Measurements from ENCODE around the gene KAT8.
"Not testable (repeated sequence)": the region's sequence is repeated elsewhere in the genome, so short reads cannot be mapped to it uniquely, and the experiment has no call there.

KAT8 gene

DNA sequence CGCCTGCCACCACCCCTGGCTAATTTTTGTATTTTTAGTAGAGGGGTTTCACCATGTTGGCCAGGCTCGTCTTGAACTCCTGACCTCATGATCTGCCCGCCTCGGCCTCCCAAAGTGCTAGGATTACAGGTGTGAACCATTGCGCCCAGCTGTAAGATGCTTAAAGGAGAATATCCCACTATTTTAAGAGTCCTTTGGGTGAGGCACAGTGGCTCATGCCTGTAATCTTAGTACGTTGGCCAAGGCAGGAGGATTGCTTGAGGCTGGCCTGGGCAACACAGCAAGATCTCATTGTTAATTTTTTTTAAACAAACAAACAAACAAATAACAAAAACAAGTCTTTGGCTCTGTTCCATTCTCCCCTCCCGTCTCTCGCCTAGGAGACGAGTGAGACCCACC is 23.6 kb downstream of the KAT8 start:
- not testable (repeated sequence) for H3K36me3 Mint-ChIP-seq (ENCODE audit: low read depth); H3K9me3 Mint-ChIP-seq; H3K27ac Mint-ChIP-seq; H3K27me3 Mint-ChIP-seq; H3K4me3 Mint-ChIP-seq
- H3K4me1 Mint-ChIP-seq (ENCODE audit: low read depth), result peaks cover 15% of the 10 kb centered on the region

DNA sequence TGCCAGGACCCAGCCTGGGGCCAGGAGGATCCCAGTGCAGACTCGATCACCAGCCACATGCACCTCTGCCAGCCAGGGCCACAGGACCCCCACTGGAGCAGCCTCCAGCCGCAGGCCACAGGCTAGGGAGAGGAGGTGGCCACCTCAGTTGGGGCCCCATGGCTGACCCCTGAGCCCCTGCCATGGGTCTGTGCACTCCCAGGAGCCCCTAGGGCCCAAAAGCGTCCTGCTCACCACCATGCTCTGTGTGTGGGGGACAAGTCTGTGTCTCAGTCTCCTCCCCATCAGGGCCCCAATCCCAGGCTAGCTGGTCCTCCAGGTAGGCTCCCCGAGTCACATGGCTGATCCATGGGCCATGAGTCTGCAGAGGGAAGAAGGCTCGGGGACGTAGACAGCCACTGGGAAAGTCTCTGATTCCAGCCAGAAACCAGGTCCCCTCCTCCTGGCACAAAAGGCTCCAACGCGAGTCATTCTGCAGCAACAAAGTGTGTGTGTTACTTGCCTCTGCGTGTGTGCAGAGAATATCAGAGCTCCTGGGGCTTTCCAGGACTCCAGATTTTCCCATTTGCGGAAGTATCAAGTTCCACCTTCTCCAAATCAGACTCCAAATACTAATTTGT is 24.1 kb downstream of the KAT8 start:
- no peaks in the 10 kb centered on the region for H3K9me3 Mint-ChIP-seq
- H3K36me3 Mint-ChIP-seq (ENCODE audit: low read depth), result no peaks in the 10 kb centered on the region
- H3K4me3 Mint-ChIP-seq, result peak overlapping the region; percentile 73
- no peaks in the 10 kb centered on the region for H3K27me3 Mint-ChIP-seq
- peaks cover 15% of the 10 kb centered on the region for H3K4me1 Mint-ChIP-seq (ENCODE audit: low read depth)
- peak overlapping the region; percentile 88 for H3K27ac Mint-ChIP-seq

DNA sequence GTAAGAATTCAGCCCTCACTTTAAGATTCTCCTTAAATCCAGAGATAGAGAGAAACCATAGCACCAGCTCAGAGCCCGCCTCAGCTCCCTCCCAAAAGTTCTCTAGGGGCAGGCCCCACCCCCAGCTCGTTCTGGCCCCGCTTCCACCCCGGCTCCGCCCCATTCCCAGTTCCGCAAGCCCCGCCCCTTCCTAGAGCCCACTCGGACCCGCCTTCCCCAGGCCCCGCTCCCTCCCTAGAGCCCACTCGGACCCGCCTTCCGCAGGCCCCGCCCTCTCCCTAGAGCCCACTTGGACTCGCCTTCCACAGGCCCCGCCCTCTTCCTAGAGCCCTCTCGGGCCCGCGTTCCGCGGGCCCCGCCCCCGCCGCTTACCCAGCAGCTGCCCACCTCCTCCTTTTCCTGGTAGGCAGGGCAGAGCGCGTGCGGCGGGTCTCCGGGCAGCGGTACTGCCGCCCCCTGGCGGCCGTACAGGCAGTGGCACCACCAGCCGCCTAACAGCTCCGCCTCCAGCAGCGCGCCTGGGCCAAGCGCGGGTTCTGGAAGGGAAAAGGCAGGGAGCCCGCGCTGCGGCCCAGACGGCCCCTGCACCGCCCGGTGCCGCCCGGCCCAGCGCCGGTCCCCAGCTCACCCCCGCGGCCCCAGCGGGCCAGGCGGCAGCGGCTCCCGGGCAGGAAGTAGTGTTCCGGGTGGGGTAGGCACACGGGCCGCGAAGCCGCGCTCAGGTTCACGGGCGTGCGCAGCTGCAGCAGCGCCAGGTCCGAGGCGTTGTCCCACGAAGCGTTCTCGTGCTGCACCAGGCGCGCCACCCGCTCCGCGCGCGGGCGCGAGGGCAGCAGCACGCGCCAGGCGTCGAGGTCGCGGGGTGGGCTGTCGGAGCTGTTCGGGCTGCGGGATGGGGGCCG is 24.9 kb downstream of the KAT8 start:
- peak overlapping the region; percentile 88 for H3K27ac Mint-ChIP-seq
- no peaks in the 10 kb centered on the region for H3K9me3 Mint-ChIP-seq
- H3K36me3 Mint-ChIP-seq (ENCODE audit: low read depth), result no peaks in the 10 kb centered on the region
- no peaks in the 10 kb centered on the region for H3K27me3 Mint-ChIP-seq
- H3K4me1 Mint-ChIP-seq (ENCODE audit: low read depth), result peaks cover 15% of the 10 kb centered on the region
- peak overlapping the region; percentile 73 for H3K4me3 Mint-ChIP-seq

DNA sequence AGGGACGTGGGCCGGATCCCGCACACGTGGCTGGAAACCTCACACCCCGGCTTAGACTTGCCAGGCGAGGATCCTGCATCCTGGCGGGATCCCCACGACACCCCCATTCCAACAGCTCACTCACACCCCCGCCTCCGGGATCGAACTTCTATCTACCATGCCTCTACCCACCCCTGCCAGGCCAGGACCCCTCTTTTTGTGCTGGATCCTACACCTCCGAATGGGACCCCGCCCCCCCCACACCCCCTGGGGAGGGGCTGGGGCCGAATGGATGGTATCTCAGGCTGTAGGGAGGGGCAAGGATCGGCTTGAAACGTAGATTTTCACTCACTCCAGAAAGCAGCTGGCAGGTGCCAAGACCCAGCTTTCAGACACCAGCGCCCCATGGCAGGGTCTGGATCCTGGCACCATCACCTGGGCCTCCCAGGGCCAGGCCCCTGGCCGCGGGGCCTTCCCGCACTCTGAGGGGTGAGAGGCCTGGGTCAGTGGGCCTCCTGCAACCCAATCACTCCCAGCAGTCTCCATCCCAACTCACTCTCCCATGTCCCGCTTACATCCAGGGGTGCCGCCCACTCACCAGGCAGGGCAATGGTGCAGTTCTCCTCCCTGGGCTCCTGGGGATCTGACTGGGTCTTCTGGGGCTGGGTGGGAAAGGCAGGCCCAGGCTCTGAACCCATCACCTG is 25.7 kb downstream of the KAT8 start:
- Mint-ChIP-seq H3K27ac (peak overlapping the region; percentile 68), H3K27me3 (no peaks in the 10 kb centered on the region), H3K4me3 (peak overlapping the region; percentile 45), H3K4me1 (ENCODE audit: low read depth) (peaks cover 15% of the 10 kb centered on the region), H3K9me3 (no peaks in the 10 kb centered on the region), H3K36me3 (ENCODE audit: low read depth) (no peaks in the 10 kb centered on the region)

DNA sequence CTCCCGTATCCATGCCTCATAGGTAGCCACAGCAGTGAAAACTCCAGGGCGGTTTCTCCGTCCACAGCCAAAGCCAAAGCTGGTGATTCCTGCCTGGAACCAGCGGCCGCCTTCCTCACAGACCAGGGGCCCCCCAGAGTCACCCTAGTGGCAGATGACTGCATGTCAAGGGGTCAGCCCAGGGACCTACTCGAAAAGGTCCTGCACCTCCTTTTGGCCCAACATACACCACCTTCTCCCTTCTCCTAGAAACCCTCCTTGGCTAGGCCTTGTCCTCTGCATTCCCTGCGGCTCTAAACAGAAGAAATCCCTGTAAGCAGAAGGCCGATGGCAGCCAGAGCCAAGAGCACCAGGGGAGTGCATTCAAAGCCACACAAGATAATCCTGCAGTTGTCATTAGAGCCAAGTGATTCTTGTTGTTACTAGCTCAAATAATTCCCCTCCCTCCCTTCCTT is 26.3 kb downstream of the KAT8 start:
- Mint-ChIP-seq H3K9me3 (no peaks in the 10 kb centered on the region), H3K4me3 (peak overlapping the region; percentile 45), H3K36me3 (ENCODE audit: low read depth) (no peaks in the 10 kb centered on the region), H3K4me1 (ENCODE audit: low read depth) (peaks cover 15% of the 10 kb centered on the region), H3K27me3 (no peaks in the 10 kb centered on the region), H3K27ac (peak overlapping the region; percentile 68)

DNA sequence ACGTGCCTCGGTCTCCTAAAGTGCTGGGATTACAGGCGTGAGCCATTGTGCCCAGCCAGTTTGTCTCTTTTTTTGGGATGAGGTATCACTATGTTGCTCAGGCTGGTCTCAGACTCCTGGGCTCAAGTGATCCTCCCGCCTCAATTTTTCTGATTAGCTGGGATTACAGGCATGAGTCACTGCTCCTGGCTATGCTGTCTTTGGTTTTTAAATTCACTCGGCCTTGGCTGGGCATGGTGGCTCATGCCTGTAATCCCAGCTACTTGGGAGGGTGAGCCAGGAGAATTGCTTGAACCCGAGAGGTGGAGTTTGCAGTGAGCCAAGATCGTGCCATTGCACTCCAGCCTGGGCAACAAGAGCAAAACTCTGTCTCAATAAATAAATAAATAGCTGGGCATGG is 27.0 kb downstream of the KAT8 start:
- H3K27ac Mint-ChIP-seq; H3K36me3 Mint-ChIP-seq (ENCODE audit: low read depth); H3K9me3 Mint-ChIP-seq; H3K27me3 Mint-ChIP-seq; H3K4me3 Mint-ChIP-seq: not testable (repeated sequence)
- H3K4me1 Mint-ChIP-seq (ENCODE audit: low read depth), result peaks cover 15% of the 10 kb centered on the region

DNA sequence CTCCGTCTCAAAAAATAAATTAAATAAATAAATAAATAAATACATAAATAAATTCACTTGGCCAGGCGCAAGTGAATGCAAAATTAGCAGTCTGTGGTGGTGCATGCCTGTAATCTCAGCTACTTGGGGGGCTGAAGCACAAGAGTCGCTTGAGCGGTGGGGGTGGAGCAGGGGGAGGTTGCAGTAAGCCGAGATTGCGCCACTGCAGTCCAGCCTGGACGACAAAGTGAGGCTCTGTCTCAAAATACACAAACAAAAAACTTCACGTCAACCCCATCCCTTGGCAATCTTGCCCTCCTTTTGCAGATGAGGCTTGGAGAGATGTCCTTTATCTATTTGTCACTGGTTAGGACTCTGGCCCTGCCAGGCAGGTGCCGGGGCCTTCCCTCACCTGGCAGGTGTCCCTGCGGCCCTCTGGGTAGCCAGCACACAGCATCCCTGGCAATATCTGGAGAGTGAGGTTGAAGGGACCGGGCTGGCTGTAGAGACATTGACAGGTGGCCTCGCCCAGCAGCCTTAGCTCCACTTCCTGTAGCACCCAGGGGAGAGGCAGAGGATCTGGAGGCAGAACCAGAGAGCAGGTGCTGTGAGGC is 28.0 kb downstream of the KAT8 start:
- H3K27ac Mint-ChIP-seq, result no peak overlapping the region
- peaks cover 15% of the 10 kb centered on the region for H3K4me1 Mint-ChIP-seq (ENCODE audit: low read depth)
- no peak overlapping the region for H3K4me3 Mint-ChIP-seq
- no peaks in the 10 kb centered on the region for H3K27me3 Mint-ChIP-seq
- no peaks in the 10 kb centered on the region for H3K36me3 Mint-ChIP-seq (ENCODE audit: low read depth)
- no peaks in the 10 kb centered on the region for H3K9me3 Mint-ChIP-seq

DNA sequence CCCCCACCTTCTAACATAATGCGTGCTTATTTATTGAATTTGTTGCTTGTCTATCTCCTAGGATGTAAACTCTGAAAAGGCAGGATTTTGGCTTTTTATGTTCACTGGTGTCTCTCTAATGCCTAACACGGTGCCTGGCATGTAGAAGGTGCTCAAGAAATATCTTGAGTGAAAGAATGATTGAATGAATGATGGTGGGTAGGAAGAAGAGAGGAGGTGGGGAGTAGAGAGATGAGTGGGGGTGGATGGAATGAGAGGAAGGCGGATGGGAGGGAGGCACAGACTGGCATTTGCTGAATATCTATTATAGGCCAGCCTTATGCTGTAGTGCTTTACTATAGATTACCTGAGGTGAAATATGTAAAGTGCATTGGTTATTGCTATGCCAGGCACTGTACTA is 30.1 kb downstream of the KAT8 start:
- H3K27ac Mint-ChIP-seq, result no peak overlapping the region
- no peak overlapping the region for H3K4me3 Mint-ChIP-seq
- H3K36me3 Mint-ChIP-seq (ENCODE audit: low read depth), result no peaks in the 10 kb centered on the region
- no peaks in the 10 kb centered on the region for H3K27me3 Mint-ChIP-seq
- peaks cover 5% of the 10 kb centered on the region for H3K4me1 Mint-ChIP-seq (ENCODE audit: low read depth)
- no peaks in the 10 kb centered on the region for H3K9me3 Mint-ChIP-seq

DNA sequence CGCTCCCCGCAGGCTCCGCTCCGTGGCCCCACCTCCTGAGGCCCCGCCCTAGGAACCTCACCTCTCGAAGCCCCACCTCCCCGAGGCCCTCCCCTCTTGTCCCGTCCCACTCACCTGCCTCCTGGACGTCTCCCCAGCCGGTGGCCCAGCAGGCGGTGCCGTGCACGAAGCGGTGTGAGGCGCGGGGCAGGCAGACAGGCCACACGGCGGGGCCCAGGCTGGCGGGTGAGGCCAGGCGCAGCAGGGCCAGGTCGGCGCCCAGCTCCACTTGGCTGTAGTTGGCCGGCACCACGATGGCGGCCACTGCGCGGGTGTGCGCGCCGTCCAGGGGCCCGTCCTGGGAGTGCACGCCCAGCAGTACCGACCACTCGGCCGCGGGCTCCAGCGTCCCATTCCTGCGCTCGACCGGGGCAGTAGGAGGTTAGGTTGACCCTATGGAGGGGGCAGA is 30.8 kb downstream of the KAT8 start:
- Mint-ChIP-seq H3K27ac (no peak overlapping the region), H3K9me3 (no peaks in the 10 kb centered on the region), H3K27me3 (no peaks in the 10 kb centered on the region), H3K4me1 (ENCODE audit: low read depth) (peaks cover 5% of the 10 kb centered on the region), H3K4me3 (no peak overlapping the region), H3K36me3 (ENCODE audit: low read depth) (no peaks in the 10 kb centered on the region)

DNA sequence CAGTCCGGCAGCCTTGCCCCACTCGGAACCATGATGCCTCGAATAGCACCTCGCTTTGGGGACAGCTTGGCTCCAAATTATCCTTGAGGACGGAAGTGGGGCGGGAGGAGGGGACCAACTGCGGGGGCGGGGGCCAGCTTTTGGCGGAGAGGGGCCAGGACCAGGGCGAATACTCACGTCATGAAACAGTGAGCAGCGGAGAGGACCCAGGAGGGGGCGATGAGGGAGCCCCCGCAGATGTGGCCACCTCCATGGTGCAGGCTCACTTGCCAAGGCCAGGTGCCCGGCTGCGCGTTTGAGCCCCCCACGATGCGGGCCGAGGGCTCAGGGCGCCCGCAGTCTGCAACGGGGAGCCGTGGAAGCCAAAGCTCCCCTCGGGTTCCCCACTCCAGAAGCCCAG is 31.4 kb downstream of the KAT8 start:
- Mint-ChIP-seq H3K9me3 (no peaks in the 10 kb centered on the region), H3K4me3 (no peak overlapping the region), H3K27ac (no peak overlapping the region), H3K4me1 (ENCODE audit: low read depth) (peaks cover 3% of the 10 kb centered on the region), H3K27me3 (no peaks in the 10 kb centered on the region), H3K36me3 (ENCODE audit: low read depth) (no peaks in the 10 kb centered on the region)

DNA sequence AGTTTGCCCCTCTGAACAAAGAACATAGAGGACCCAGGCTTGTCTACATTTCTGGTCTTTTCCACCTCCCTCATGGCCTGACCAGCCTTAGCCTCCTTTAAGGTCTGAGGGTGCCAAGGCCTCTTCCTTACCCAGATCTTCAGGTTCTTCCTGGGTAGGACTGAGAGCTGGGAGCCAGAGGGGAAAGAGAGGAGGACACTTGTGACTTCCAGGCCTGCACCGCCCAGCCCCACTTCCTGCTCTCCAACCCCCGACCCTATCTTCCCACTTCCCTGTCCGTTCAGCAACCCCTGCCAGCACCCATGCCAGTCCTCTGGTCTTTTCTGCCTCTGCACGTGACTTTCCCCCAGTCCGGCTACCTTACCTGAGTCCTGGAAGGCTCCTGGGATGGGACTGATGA is 31.9 kb downstream of the KAT8 start:
- Mint-ChIP-seq H3K9me3 (no peaks in the 10 kb centered on the region), H3K4me1 (ENCODE audit: low read depth) (no peaks in the 10 kb centered on the region), H3K27me3 (no peaks in the 10 kb centered on the region), H3K4me3 (no peak overlapping the region), H3K27ac (no peak overlapping the region), H3K36me3 (ENCODE audit: low read depth) (no peaks in the 10 kb centered on the region)

DNA sequence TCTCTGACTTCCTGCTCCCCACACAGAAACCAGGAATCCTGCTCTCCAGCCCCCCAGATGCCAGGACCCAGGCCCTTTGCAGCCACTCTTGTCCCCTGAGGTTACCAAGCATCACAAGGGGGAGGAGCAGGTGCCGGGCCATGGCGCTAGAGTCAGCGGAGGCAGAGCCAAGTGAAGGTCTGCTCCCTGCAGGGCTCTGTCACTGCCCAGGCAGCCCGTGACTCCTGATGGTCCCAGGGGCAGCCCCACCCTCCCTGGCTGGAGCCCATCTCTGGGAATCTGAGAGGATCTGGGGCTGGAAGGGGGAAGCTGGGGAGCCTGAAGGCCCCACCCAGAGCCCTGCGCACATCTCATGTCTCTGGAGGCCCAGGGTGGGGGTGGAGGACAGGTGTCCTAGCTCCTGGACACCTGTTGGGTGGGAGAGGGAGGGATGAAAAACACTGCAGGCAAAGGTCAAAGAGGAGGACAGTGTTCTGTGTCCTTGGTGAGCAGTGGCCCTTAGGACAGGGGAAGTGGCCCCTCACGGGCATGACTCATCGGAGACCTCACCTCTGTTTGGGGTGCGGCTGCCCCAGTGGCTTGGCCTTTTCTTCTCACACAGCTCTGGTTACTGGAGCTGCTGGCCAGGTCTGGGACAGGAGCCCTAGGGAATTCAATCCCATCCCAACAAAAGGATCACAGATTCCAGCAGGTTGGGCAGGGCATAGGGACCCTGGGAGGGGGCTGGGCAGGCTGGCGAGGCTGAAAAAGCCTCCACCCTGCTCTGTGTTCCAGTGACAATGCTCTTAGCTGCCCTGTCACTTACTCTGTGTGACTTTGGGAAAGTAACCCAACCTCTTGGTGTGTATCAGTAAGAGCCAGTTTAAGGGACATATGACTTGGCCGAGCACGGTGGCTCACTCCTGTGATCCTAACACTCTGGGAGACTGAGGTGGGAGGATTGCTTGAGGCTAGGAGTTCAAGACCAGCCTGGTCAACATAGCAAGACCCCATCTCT is 32.7 kb downstream of the KAT8 start, which contains the start of gene PRSS36:
Gene PRSS36 (minus strand): TSS at position 173 of the 997 bp plus-strand sequence. CDS start 31 bp downstream, at position 142.
- Mint-ChIP-seq H3K36me3 (ENCODE audit: low read depth) (no peaks in the 10 kb centered on the region), H3K27me3 (no peaks in the 10 kb centered on the region), H3K4me3 (no peak within 1 kb of the TSS), H3K4me1 (ENCODE audit: low read depth) (no peaks in the 10 kb centered on the region), H3K27ac (no peak within 1 kb of the TSS), H3K9me3 (no peaks in the 10 kb centered on the region)

DNA sequence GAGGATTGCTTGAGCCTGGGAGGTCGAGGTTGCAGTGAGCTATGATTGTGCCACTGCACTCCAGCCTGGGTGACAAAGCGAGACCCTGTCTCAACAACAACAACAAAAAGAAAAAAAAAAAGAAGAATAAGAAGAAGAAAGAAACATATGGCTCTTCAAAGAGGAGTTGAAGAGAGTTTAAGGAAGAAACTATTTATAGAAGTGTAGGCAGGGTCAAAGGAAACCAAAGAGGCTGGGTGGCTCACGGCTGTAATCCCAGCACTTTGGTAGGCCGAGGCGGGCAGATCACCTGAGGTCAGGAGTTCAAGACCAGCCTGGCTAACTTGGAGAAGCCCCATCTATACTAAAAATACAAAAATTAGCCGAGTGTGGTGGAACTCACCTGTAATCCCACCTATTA is 33.5 kb downstream of the KAT8 start:
- H3K27ac Mint-ChIP-seq; H3K4me3 Mint-ChIP-seq; H3K9me3 Mint-ChIP-seq; H3K4me1 Mint-ChIP-seq (ENCODE audit: low read depth); H3K27me3 Mint-ChIP-seq; H3K36me3 Mint-ChIP-seq (ENCODE audit: low read depth): not testable (repeated sequence)

DNA sequence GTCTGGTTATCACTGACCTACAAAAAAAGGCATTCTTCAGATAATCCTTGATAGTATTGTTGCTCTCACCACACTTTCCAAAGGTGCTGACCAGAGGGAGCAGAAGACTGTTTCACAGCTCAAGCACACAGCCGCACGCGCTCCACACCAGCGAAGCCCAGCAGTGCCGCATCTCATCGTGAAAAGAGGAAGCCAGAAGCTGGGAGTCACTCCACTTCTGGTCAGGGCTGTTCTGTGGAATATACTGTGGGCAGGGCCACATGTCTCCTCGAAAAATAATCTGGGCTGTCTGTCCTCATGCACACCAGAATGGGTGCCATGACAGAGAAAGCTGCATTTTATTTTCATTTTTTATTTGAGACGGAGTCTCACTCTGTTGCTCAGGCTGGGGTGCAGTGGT is 39.7 kb downstream of the KAT8 start:
- peaks cover 6% of the 10 kb centered on the region for H3K4me1 Mint-ChIP-seq (ENCODE audit: low read depth)
- no peaks in the 10 kb centered on the region for H3K27me3 Mint-ChIP-seq
- H3K4me3 Mint-ChIP-seq, result peak overlapping the region; percentile 50
- no peaks in the 10 kb centered on the region for H3K36me3 Mint-ChIP-seq (ENCODE audit: low read depth)
- no peak overlapping the region for H3K27ac Mint-ChIP-seq
- H3K9me3 Mint-ChIP-seq, result no peaks in the 10 kb centered on the region

Measured in stimulated activated naive CD8-positive, alpha-beta T cell treated with anti-CD3 and anti-CD28 coated beads, Interleukin-15, Interleukin-2, amounts not matched to agents 100 ng/mL and 50 ng/mL, for 24 hours (primary cell).